ENCODE measurements around the gene MAGEB5.

GRCh38 chrX:26203561-26203960 lies 12.4 kb upstream of the MAGEB5 start:
- TF ChIP-seq CTCF (conservative IDR thresholded peaks at IDR 0.05 in 1 of 2, IDR thresholded peaks at IDR 0.05 in 1 of 2; ENCODE audit: extremely low read depth in 1 of 2, insufficient read depth in 1 of 2, low read depth in 1 of 2, low read length in 2 of 2) (no peak), EZH2 (IDR thresholded peaks at IDR 0.05; ENCODE audit: borderline replicate concordance, low read length) (no peak)

All from mammary epithelial cell (primary cell).